ENCODE results near the gene MSANTD2. TPM values are rescaled to one million over a fixed set of nuclear protein-coding genes. Genes with fewer than 3 reads are reported as not detected.

Gene MSANTD2
- total and polyA plus RNA-seq, 2 of the 4 experiments (the other 2 are of a cell fraction): 5.0 to 6.0 TPM

- TF ChIP-seq RFX5 (IDR thresholded peaks at IDR 0.05; ENCODE audit: low read depth, low read length): no peak
- no peak for TF ChIP-seq NFE2L2 (IDR thresholded peaks at IDR 0.05; ENCODE audit: low read depth, low read length)
Measured at GRCh38 chr11:124746621-124747243, 53.5 kb downstream of the MSANTD2 start (continued).

DNA sequence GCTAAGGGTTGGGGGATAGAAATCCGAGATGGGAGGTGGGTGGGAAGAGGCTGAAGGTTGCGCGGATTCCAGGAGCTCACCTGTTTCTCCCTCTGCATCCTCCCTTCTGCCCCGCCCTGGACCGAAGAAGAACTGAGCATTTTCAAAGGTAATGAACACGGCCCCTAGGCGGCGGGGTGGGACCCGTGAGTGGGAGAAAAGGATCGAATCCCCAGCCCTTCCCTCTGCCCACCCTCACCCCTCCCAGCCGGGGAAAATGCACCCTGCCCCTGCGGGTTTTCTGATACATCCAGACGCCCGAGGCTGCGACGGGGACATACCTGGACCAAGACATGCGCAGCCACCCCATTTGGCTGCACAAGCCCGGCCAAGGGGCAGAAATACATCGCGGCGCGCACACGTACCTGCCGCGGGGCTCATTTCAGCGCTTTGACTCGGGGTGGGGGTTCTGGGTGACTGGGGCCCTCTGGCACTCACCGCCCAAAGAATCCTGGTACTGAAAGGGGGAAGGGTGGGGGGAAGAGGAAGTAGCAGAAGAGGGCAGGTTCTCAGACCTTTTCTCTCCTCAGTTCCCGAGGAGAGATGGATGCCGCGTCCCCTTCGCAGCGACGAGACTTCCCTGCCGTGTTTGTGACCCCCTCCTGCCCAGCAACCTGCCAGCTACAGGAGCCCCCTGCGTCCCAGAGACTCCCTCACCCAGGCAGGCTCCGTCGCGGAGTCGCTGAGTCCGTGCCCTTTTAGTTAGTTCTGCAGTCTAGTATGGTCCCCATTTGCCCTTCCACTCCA, 54.2 kb downstream of the MSANTD2 start:
- dilution Hi-C loops (cut with HindIII; ENCODE audit: low sequenced_read_pairs, unreplicated experiment): no loop called here
- BruUV-seq (replicated peaks): no TSS peak
- Histone ChIP-seq H3K27me3 (ENCODE audit: control insufficient read depth, insufficient read depth, low read length) (no peaks in the 10 kb centered on the region; the same call in 1 of the 2 replicates), H2BK120ac (ENCODE audit: low read depth, low read length) (peak overlapping the region; percentile 22; the same call in 1 of the 2 replicates), H3K79me1 (ENCODE audit: low read depth in 1 of 2, low read length in 2 of 2) (peaks cover 0 to under 1% of the 10 kb centered on the region in 2 experiments; a peak in 1 of 4 replicates), H4K8ac (ENCODE audit: low read depth in 2 of 2, low read length in 2 of 2) (peak overlapping the region; percentile 30 to 92; a peak in 3 of 4 replicates), H3K56ac (ENCODE audit: extremely low read depth, insufficient read depth, low read length) (no peak overlapping the region), H3K4me2 (ENCODE audit: low read depth, low read length) (peak overlapping the region; percentile 85), H3K18ac (ENCODE audit: low read depth, low read length) (peak overlapping the region; percentile 1; the same call in 1 of the 2 replicates), H3K4me1 (ENCODE audit: control insufficient read depth, insufficient read depth, low read length) (peaks cover 10% of the 10 kb centered on the region), H4K20me1 (ENCODE audit: insufficient read depth, low read length) (no peaks in the 10 kb centered on the region), H2BK5ac (ENCODE audit: low read depth, low read length, poor library complexity, severe bottlenecking) (no peak overlapping the region), H3K27ac (ENCODE audit: insufficient read depth, low read length) (peak overlapping the region; percentile 4; the same call in 1 of the 2 replicates), H2AK5ac (ENCODE audit: low read depth, low read length) (peak overlapping the region; percentile 64), H3K9ac (ENCODE audit: low read depth, low read length) (peak overlapping the region; percentile 12), H2BK15ac (ENCODE audit: low read depth, low read length) (peak overlapping the region; percentile 61; the same call in 1 of the 3 replicates), H3K36me3 (ENCODE audit: control insufficient read depth, insufficient read depth, low read length) (no peaks in the 10 kb centered on the region), H3K23ac (ENCODE audit: low read depth, low read length) (peak overlapping the region; percentile 90), H3K4ac (ENCODE audit: low read depth, low read length) (peak overlapping the region; percentile 51), H2AFZ (replicated peaks; ENCODE audit: low read length, poor library complexity) (peak overlapping the region; percentile 100), H3K9me1 (ENCODE audit: insufficient read depth, low read length) (peaks cover 14% of the 10 kb centered on the region), H4K91ac (ENCODE audit: insufficient read depth, low read depth, low read length) (peak overlapping the region; percentile 52), H3K14ac (replicated peaks; ENCODE audit: low read depth, low read length) (peak overlapping the region; percentile 87), H4K5ac (ENCODE audit: low read depth, low read length) (peak overlapping the region; percentile 13; the same call in 1 of the 2 replicates), H3K4me3 (ENCODE audit: insufficient read depth, low read depth, low read length) (peak overlapping the region; percentile 58), H2BK20ac (ENCODE audit: low read depth, low read length) (no peak overlapping the region), H2AK9ac (replicated peaks; ENCODE audit: low read depth, low read length, poor library complexity) (peak overlapping the region; percentile 74), H3K9me3 (ENCODE audit: control insufficient read depth, insufficient read depth, low read length) (no peaks in the 10 kb centered on the region)
- in situ Hi-C loops (cut with MboI; ENCODE audit: low sequenced_read_pairs): no loop called here
- ChIA-PET CTCF (interaction anchor here (0.9 to 1.3 kb wide), 6 partner anchors 12 to 130 kb away, joined by 3 to 5 read pairs (median 3); no protein-coding TSS in a partner anchor), POLR2A (ENCODE audit: unreplicated experiment) (no interaction called here)
- no peak for DNase-seq
- 22% methylated on average over 11 of the region's 41 CpGs; no CpG with 5 or more reads in 1 of the 2 experiments for WGBS, 2 experiments (ENCODE audit: extremely low coverage in 2 of 2, insufficient read length in 1 of 2)
- intact Hi-C loops (cut with micrococcal nuclease): loop anchor here (10.0 kb wide), 1 partner anchor 71 kb away; the partner anchor contains the start of genes SIAE and SPA17
- no peak; the same call in 1 of the 2 replicates for ATAC-seq (ENCODE audit: low read depth)
- TF ChIP-seq CTCF (conservative IDR thresholded peaks at IDR 0.05; ENCODE audit: low read depth, low read length) (0 out of 2 replicates have a peak, but pooled peaks have one; percentile 11), MXI1 (IDR thresholded peaks at IDR 0.05; ENCODE audit: borderline replicate concordance, low read depth, low read length) (no peak)
